ENCODE measurements around the gene WDR48.
"Not testable (repeated sequence)": the region's sequence is repeated elsewhere in the genome, so short reads cannot be mapped to it uniquely, and the experiment has no call there.

The WDR48 gene

DNA sequence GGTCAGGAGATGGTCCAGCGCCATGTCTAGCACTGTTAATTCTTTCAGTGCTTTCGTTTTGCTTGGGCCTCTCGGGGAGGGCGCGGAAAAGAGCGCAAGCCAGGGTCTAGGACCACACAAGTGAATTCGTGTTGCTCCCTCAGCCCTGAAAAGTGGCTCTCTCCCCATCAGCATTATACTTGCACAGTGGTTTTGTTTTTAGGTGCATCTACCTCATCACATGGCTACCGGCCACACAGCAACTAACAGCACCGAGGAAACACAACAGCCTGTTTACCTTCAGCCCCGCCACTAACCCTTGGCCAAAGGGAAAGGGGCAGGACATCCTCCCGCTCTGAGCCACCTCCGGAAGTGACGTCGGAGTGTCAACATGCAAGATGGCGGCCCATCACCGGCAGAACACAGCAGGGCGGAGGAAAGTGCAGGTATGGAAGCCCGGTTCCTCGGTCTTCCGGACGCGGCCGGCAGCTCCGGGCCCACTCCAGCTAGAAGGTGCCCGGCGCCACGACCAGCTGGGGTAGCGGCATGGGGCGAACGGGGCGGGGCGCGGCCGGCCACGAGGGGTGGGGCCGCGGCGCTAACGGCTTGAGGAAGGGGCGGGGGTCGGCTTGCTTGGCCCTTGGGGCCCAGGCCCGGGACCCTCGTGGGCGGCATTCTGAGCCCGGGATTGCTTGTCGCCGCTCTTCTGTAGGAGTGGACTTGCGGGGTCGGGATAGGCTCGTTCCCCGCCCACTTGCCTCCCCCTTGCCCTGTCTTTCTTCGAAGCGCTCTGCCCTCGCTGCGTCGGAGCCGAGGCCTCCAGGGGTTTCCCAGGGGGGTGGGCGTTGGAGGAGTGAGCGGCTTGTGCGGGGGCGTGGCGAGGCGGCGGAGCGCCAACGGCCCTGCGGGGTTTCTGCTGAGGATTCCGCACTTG, at the start of gene WDR48, which contains the start of gene SCN11A:
Gene WDR48, plus strand, starts transcription at position 368 of the 913 bp plus-strand sequence. Its CDS starts 10 bp downstream, at position 378.
Gene SCN11A, minus strand, starts transcription at position 296 of the 913 bp plus-strand sequence. CDS start 101,582 bp downstream, outside the sequence.
- peak; percentile 92 for DNase-seq (ENCODE audit: low spot score)

DNA sequence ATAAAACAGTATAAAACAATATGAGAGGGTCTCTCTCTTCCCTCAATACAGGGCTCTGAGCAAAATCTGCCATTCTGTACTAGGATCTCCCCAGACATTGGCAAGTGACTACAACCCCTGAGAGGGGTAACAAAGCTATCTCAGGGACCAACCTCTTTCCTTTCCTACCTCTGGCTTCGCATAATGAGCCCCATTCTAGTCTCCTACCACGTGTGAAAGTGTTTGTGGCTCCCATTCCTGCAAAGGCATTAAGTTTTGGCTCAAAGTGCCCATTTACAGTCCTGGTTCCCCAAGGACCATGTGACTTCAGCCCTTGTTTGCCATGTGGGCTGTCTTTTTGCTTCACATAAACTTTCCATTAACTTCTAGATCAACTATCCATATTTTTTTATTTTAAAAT, 46.5 kb upstream of the WDR48 start:
- no peak for DNase-seq (ENCODE audit: low spot score)

GRCh38 chr3:39011191-39011736, 40.6 kb upstream of the WDR48 start:
- no peak for DNase-seq (ENCODE audit: low spot score)

- DNase-seq (ENCODE audit: low spot score) = no peak
Observed at GRCh38 chr3:39013289-39013688, 38.5 kb upstream of the WDR48 start.

DNA sequence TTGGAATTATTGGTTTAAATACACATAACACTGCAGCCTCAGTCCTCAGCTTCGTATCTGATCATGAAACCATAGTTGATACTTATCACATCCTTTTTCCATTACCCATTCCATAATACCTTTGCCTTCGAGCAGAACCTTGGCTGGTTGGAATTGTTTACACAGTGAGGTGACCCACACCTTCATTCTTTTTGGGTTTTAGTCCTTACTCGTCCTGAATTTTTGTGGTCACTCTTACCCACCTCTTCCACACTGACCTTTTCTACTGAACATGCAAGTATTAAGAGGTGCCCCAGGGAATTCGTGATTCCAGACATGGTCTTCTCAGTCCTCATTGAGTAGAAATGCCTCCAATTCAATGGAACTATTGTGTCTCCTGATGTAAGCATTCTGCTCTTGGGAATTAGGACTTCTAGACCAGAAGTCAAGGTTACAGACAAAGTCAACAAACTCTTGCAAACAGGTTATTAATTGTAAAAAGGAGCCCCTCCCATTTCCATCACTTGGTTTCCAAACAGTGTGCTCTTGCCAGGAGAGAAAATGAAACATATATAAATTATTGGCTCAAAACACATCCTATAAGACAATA, 37.8 kb upstream of the WDR48 start:
- no peak for DNase-seq (ENCODE audit: low spot score)

- DNase-seq (ENCODE audit: low spot score) = no peak
Observed at GRCh38 chr3:39015418-39015817, 36.4 kb upstream of the WDR48 start.

GRCh38 chr3:39019299-39019698, 32.5 kb upstream of the WDR48 start:
- no peak for DNase-seq (ENCODE audit: low spot score)

GRCh38 chr3:39021029-39021428, 30.8 kb upstream of the WDR48 start:
- no peak for DNase-seq (ENCODE audit: low spot score)

GRCh38 chr3:39021465-39022285, 30.1 kb upstream of the WDR48 start:
- DNase-seq (ENCODE audit: low spot score) = no peak

DNA sequence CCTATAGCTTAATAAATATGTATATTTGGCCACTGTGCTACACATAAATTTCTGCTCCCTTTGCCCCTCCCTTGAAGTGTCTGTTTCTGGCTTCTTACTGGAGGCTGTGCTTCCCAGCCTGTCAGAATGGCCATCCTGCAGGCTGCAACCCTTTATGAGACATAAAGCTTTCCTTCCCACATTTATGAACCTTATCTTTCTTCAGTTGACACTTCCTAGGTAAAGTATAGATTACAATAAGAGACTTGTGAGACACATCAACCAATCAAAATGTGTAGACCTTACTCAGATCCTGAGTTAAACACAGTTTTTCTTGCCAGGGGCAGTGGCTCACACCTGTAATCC, 29.6 kb upstream of the WDR48 start:
- no peak for DNase-seq (ENCODE audit: low spot score)

GRCh38 chr3:39024497-39024896, 27.3 kb upstream of the WDR48 start:
- DNase-seq (ENCODE audit: low spot score) = no peak

- DNase-seq (ENCODE audit: low spot score) = no peak
Observed at GRCh38 chr3:39025222-39025970, 26.4 kb upstream of the WDR48 start.

DNA sequence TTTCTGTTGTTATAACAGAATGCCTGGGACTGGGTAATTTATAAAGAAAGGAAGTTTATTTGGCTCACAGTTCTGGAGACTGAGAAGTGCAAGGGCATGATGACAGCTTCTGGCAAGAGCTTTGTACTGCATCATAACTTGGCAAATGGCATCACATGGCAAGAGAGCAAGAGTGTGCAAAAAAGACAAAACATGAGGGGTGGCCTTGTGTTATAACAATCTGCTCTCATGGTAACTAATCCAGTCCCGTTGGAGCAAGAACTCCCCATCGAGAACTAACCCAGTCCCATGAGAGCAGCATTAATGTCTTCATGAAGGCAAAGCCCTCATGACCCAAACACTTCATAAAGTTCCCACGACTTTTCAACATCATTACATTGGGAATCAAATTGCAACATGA, 23.3 kb upstream of the WDR48 start:
- DNase-seq (ENCODE audit: low spot score) = no peak

DNA sequence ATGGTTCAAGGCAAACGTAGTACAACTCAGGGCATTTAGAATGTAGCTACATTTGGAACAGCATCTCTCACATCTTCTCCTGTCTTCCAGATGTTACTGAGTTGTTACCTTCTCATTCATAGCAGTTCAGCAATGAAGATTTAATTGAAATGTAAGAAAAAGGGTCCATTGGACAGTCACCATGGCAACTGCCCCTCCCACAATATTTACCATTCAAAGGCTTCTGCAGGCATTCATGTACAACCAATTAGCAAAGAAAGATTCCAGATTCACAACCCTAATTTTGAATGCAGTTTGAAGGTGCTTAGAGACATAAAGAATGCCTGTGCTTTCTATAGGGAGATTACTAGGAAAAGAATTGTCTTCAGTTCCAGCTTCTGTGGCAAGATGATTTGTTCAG, 22.3 kb upstream of the WDR48 start:
- DNase-seq (ENCODE audit: low spot score) = no peak

GRCh38 chr3:39038165-39038564, 13.7 kb upstream of the WDR48 start:
- DNase-seq (ENCODE audit: low spot score) = no peak

GRCh38 chr3:39050029-39050428, 1.8 kb upstream of the WDR48 start:
- DNase-seq (ENCODE audit: low spot score) = no peak

DNA sequence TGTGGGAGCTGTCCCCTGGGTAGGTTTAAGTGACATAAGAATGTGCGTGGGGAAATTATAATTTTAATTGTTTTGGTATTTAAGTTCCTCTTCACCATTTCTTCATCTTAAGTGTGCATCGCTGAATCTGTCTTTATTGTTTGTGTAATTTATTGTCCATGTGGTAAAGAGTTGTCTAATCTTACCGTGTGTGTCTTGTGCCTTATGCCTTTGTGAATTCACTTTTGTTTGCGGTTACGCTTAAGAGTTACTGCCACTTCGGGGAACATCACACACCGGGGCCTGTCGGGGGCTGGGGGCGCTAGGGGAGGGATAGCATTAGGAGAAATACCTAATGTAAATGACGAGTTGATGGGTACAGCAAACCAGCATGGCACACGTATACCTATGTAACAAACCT, 767 bp downstream of the WDR48 start:
- no peak for DNase-seq (ENCODE audit: low spot score)

DNA sequence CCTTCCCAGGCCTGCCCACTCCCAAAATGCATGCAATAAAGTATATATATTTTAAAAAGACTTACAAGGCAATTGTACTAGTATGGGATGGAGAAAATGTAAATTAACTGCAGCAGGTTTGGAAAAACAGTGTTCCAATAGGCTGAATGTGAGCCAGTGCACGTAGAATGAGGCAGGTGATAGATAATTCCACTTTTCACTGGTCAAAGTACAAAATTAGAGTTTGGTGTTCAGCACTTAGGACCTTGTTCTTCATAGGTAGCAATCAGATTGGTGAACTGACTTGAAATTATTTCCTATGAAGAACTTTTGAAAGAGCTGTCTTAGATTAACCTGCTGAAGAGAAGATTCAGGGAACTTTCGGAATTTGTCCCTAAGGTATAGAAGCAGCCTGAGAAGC, 1.9 kb downstream of the WDR48 start:
- no peak for DNase-seq (ENCODE audit: low spot score)

GRCh38 chr3:39056151-39056550, 4.3 kb downstream of the WDR48 start:
- DNase-seq (ENCODE audit: low spot score) = no peak

DNA sequence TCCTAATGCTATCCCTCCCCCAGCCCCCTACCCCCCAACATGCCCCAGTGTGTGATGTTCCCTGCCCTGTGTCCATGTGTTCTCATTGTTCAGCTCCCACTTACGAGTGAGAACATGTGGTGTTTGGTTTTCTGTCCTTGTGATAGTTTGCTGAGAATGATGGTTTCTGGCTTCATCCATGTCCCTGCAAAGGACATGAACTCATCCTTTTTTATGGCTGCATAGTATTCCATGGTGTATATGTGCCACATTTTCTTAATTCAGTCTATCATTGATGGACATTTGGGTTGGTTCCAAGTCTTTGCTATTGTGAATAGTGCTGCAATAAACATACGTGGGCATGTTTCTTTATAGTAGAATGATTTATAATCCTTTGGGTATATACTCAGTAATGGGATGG, 9.4 kb downstream of the WDR48 start:
- not testable (repeated sequence) for DNase-seq (ENCODE audit: low spot score)

DNA sequence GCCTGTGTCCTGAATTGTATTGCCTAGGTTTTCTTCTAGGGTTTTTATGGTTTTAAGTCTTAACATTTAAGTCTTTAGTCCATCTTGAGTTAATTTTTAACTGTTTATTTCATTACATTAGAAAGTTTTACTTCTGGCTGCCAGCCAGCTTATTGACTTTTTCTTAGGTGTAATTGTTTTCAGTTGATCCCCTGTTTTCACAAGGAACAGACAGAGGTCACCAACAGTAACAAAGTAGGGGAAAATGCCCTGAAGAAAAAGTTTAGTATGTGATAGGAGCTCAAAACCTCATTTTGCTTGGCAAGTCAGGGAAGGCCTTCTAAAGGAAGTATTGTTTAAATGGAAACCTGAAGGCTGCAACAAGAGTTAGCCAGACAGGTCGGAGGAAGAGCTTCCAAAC, 10.4 kb downstream of the WDR48 start:
- DNase-seq (ENCODE audit: low spot score) = no peak

- no peak for DNase-seq (ENCODE audit: low spot score)
Observed at GRCh38 chr3:39063143-39063542, 11.3 kb downstream of the WDR48 start.

Data from D341Med (cell line).